Heart left ventricle (tissue), 16 donors: ENCODE results near the gene TCF20. TPM values are rescaled to one million over a fixed set of nuclear protein-coding genes. Genes with fewer than 3 reads are reported as not detected.

ENCODE experiments used
- ATAC-seq, 4 donors: fragments of 200-7000 bp; cut with Tn5 transposase; one replicate each; pipeline ENCODE4 v1.9.1; 2020 to 2022; ENCODE audit warnings: moderate library complexity in 4 of 4, mild to moderate bottlenecking in 3 of 4, moderate number of reproducible peaks in 1 of 4
- DNase-seq, 5 donors: peaks; one replicate each; pipeline ENCODE4 v3.0.0-alpha.2; 2020
- H3K27ac ChIP-seq, 12 donors: fragments of 200-600 bp; sonication (generic) in 4 of 12; one replicate each; pipeline versions ENCODE4 v1.5.0 to v1.8.0; 2016 to 2022; ENCODE audit warnings: mild to moderate bottlenecking in 2 of 12
- H3K27me3 ChIP-seq, 9 donors: fragments of 200-600 bp; sonication (generic) in 2 of 9; one replicate each; pipeline versions ENCODE4 v1.5.1 to v1.8.0; 2016 to 2022; ENCODE audit warnings: mild to moderate bottlenecking in 3 of 9
- H3K36me3 ChIP-seq, 9 donors: fragments of 200-600 bp; sonication (generic) in 2 of 9; one replicate each; pipeline versions ENCODE4 v1.5.0 to v1.8.0; 2018 to 2022; ENCODE audit warnings: mild to moderate bottlenecking in 2 of 9
- H3K4me1 ChIP-seq, 12 donors: fragments of 200-600 bp; sonication (generic) in 4 of 12; one replicate each; pipeline versions ENCODE4 v1.5.0 to v1.8.0; 2016 to 2022; ENCODE audit warnings: mild to moderate bottlenecking in 3 of 12
- H3K4me3 ChIP-seq, 12 donors: fragments of 200-600 bp; sonication (generic) in 4 of 12; one replicate each; pipeline versions ENCODE4 v1.5.0 to v1.8.0; 2017 to 2022; ENCODE audit warnings: mild to moderate bottlenecking in 9 of 12, moderate library complexity in 4 of 12
- H3K9me3 ChIP-seq, 12 donors: fragments of 200-600 bp; sonication (generic) in 4 of 12; one replicate each; pipeline versions ENCODE4 v1.5.0 to v1.8.0; 2016 to 2022; ENCODE audit warnings: mild to moderate bottlenecking in 1 of 12
- POLR2A ChIP-seq, 2 donors: fragments of 450-650 bp; IDR thresholded peaks; one replicate each; pipeline ENCODE4 v1.6.1; 2017; ENCODE audit warnings: antibody characterized with exemption in 2 of 2, mild to moderate bottlenecking in 2 of 2, moderate library complexity in 2 of 2
- WGBS, 4 donors: extraction: QIAGEN DNeasy Blood & Tissue Kit in 2 of 4; methylation state at CpG; one replicate each; pipeline versions ENCODE4 v1.1.5 to v1.1.7; 2013 to 2018; 5-methylcytosine and 5-hydroxymethylcytosine counted together
- intact Hi-C, 10 donors: fragments of 100-400 bp; cut with DNase I; formaldehyde crosslinking; loops; one replicate each; pipeline versions ENCODE4 v1.11.1 to v1.14.2; 2022
- long read RNA-seq, 3 donors: library from polyadenylated mRNA; unstranded; transcript quantifications; one replicate each; pipeline ENCODE4 v2.0.0, GENCODE V29; 2020 to 2021
- polyA plus RNA-seq, 2 donors: library from polyadenylated mRNA; stranded (reverse); fragments of 200-250 nt; gene quantifications; one replicate each; pipeline ENCODE4 v1.2.3, GENCODE V29; 2013
- total RNA-seq, 9 donors: library from RNA; depleted of rRNA in 2 of 9; stranded (reverse); fragments of >200 nt in 2 of 9; fragmentation: NEBNext Ultra II Directional in 3 of 9; extraction: Animal tissue kit (Norgen Biotek cat#: 25700) in 3 of 9; gene quantifications; one replicate each; pipeline versions ENCODE4 v1.1.0 to v1.2.4, GENCODE V29; 2016 to 2023
- TF ChIP-seq, protein P1 (sequence below), 12 donors: fragments of 200-600 bp; sonication (generic) in 4 of 12; IDR thresholded peaks; one replicate each; pipeline versions ENCODE4 v1.5.0 to v1.8.0; 2018 to 2022; ENCODE audit warnings: antibody characterized with exemption in 12 of 12, mild to moderate bottlenecking in 5 of 12
- donor health status: ischemic (EF 13 %, LVEDD 7.1; RV severe dilation, severe dysfunction).
- donor health status: healthy with polysubstance abuse.
- donor health status: DM: no; HTN: yes; CAD: no.
- donor health status: DM: no; HTN: no; CAD: no.
- donor health status: ischemic (EF 25% LVEDD 6.9; RV normal size, moderate dysfunction).
- donor health status: ischemic (EF 25% LVEDD 5.7; RV mildly dilated, moderate dysfunction).
- donor health status: healthy.
- donor health status: DM: yes; HTN: yes; CAD: no.
- donor health status: ischemic (EF 35%, LVEDD 5.7; RV mildly dilated, moderate dysfunction).
- donor health status: nonischemic (EF 11% LVEDD 7.7; RV severe dilation, severe dysfunction).
- donor health status: DM: yes; HTN: yes; CAD: no.
- donor health status: PGD.
- donor health status: ischemic (EF 29% LVEDD 5.4; RV normal size, mild dysfunction).
- donor health status: nonischemic (EF 23%, LVEDD 6.1; RV moderate dilation, normal function).

The TCF20 gene
- total RNA-seq: 10 to 100 TPM; 12.1 to 25.7 (median 15.8) TPM
- 1 to 10 TPM; 5.2 to 8.0 TPM for polyA plus RNA-seq
- long read RNA-seq, donor 1, full-length matches to known transcripts: 2 of 4 reads
- long read RNA-seq, donor 1, partial matches to known transcripts: 0 of 4 reads
- long read RNA-seq, donor 1, other reads (novel, unspliced or antisense): 2 of 4 reads
- long read RNA-seq, donor 2, partial matches to known transcripts: 0 of 2 reads
- long read RNA-seq, donor 2, other reads (novel, unspliced or antisense): 2 of 2 reads
- long read RNA-seq, donor 3, partial matches to known transcripts: 1 of 3 reads
- long read RNA-seq, donor 3, other reads (novel, unspliced or antisense): 1 of 3 reads

DNA sequence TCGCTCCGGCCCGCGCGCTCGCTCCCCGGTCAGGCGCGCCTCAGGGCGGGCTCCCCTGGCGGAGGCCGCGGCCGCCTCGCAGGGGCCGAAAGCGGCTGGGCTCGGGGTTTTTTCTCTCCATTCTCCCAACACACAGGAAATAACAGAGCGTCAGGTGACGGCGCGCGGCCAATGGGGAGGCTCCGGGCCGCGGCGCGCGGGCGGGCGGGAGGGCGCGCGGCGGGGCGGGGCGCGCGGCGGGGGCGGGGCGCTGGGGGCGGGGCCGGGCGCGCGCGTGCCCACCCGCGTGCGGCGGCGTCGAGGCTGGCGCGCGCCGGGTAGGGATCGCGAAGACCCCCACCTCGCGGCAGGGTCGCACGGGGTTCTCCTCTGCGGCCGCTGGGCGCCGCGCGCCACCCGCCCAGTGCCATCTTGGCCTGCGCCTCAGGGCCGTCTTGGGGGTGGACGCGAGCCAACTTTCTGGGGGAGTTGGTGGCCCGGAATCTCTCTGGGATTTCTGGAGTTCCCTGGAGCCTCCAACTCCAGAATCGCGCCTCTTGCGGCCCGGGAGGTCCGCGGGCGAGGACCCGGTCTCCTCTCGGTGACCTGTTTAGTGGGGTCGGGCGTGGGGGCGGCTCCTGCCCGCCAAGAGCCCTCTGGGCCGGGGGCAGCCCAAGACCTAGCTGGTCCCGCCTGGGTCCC lies at the start of gene TCF20:
TSS of gene TCF20 (minus strand) at position 144 of the 681 bp plus-strand sequence. CDS start 55,348 bp downstream, outside the sequence.
- WGBS, 4 donors: 5 to 17% (median 7%) methylated on average over 25 to 91 of the region's 91 CpGs
- Histone ChIP-seq H3K4me3 (peak within 1 kb of the TSS; percentile 83 to 99 (median 98)), H3K9me3 (no peaks in the 10 kb centered on the region), H3K36me3 (no peaks in the 10 kb centered on the region), H3K4me1 (peaks cover 2 to 40% (median 14%) of the 10 kb centered on the region in 12 donors), H3K27me3 (no peaks in the 10 kb centered on the region), H3K27ac (peak within 1 kb of the TSS; percentile 43 to 89 (median 84))
- TF ChIP-seq, protein P1, sequence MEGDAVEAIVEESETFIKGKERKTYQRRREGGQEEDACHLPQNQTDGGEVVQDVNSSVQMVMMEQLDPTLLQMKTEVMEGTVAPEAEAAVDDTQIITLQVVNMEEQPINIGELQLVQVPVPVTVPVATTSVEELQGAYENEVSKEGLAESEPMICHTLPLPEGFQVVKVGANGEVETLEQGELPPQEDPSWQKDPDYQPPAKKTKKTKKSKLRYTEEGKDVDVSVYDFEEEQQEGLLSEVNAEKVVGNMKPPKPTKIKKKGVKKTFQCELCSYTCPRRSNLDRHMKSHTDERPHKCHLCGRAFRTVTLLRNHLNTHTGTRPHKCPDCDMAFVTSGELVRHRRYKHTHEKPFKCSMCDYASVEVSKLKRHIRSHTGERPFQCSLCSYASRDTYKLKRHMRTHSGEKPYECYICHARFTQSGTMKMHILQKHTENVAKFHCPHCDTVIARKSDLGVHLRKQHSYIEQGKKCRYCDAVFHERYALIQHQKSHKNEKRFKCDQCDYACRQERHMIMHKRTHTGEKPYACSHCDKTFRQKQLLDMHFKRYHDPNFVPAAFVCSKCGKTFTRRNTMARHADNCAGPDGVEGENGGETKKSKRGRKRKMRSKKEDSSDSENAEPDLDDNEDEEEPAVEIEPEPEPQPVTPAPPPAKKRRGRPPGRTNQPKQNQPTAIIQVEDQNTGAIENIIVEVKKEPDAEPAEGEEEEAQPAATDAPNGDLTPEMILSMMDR (IDR thresholded peaks at IDR 0.05): no peak
- no peak for TF ChIP-seq POLR2A (IDR thresholded peaks at IDR 0.05)
- ATAC-seq (peak; percentile 74 to 83 (median 83)), DNase-seq (peak; percentile 78 to 89 (median 85))
- intact Hi-C loops: loop anchor here in 5 of 10 donors (5.0 to 10.0 kb wide), 5 partner anchors 103 to 196 kb away; partner anchors contain the start of genes NFAM1 (in 2 of the 5), NAGA (in 1 of the 5), PHETA2 (in 1 of the 5) and SMDT1 (in 1 of the 5)

DNA sequence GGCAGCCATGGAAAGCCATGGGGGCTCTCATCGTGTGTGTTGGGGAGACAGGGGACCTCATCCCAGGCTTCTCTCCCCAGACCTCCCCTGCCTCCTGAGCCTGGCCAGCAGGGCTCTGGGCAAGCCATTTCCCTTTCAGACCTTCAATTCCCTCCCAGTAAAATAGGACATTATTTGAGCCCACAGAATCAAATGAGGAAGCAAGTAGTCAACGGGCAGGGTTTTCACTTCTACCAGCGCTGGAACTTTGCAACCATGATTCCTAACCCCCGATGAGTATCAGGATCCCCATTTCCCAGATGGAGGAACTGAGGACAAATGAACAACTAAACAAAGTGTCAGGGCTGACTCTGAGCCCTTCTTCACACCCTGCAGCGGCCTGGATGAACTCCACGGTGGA lies 48.9 kb upstream of the TCF20 start:
- DNase-seq (no peak), ATAC-seq (no peak)
- Histone ChIP-seq H3K4me3 (no peak overlapping the region), H3K9me3 (no peaks in the 10 kb centered on the region), H3K36me3 (no peaks in the 10 kb centered on the region), H3K27ac (no peak overlapping the region), H3K4me1 (peaks cover 0 to 8% (median 0%) of the 10 kb centered on the region in 12 donors), H3K27me3 (peaks cover 0 to 5% (median 0%) of the 10 kb centered on the region in 9 donors)
- WGBS, 4 donors: 76 to 92% (median 87%) methylated on average over 5 to 6 of the region's 6 CpGs
- TF ChIP-seq, protein P1 (IDR thresholded peaks at IDR 0.05): no peak
- no peak for TF ChIP-seq POLR2A (IDR thresholded peaks at IDR 0.05)
- intact Hi-C loops: loop anchor here in 1 of 10 donors (10.0 kb wide), 2 partner anchors 85 to 95 kb away; no protein-coding TSS in a partner anchor

DNA sequence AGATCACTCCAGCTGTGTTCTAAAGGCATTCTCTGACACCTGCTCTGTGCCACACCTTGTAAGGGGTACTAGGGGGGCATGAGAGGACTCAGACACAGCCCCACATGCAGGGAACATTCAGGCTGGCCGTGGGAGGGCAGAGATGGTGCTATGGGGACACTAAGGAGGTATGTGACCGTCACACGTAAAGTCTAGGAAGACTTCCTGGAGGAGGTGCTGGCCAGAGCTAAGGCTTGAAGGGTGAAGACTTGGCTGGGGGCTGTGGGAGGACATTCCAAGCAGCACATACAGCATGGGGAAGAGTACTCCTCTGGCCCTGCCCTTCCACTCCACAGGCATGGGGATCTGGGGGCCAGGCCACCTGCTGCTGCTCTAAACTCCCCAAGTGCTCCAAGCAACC lies 48.5 kb upstream of the TCF20 start:
- H3K4me3 ChIP-seq: no peak overlapping the region
- H3K9me3 ChIP-seq: no peaks in the 10 kb centered on the region
- ATAC-seq: no peak
- no peak overlapping the region for H3K27ac ChIP-seq
- H3K4me1 ChIP-seq: peaks cover 0 to 12% (median 3%) of the 10 kb centered on the region in 12 donors
- intact Hi-C loops: loop anchor here in 1 of 10 donors (10.0 kb wide), 2 partner anchors 84 to 96 kb away; no protein-coding TSS in a partner anchor
- 87 to 92% (median 89%) methylated on average over 3 of the region's 3 CpGs for WGBS, 4 donors
- DNase-seq: no peak
- H3K36me3 ChIP-seq: no peaks in the 10 kb centered on the region
- TF ChIP-seq POLR2A (IDR thresholded peaks at IDR 0.05): no peak
- TF ChIP-seq, protein P1 (IDR thresholded peaks at IDR 0.05): no peak
- peaks cover 0 to 7% (median 0%) of the 10 kb centered on the region in 9 donors for H3K27me3 ChIP-seq
